AG04450 (cell line): ENCODE measurements around the gene ZDHHC14. TPM values are rescaled to one million over a fixed set of nuclear protein-coding genes. Genes with fewer than 3 reads are reported as not detected.
"Not testable (repeated sequence)": the region's sequence is repeated elsewhere in the genome, so short reads cannot be mapped to it uniquely, and the experiment has no call there.

Experiments
- CTCF ChIA-PET: fragments of 300-600, 350-600 bp; formaldehyde crosslinking; extraction: SDS; loops from one replicate; lab custom pipeline; 2022; ENCODE audit warnings: antibody characterized with exemption, inconsistent platforms; lab: Charles Lee
- POLR2A ChIA-PET: fragments of 350-600 bp; formaldehyde crosslinking; extraction: SDS; loops from one replicate; lab custom pipeline; 2021; ENCODE audit warnings: antibody characterized with exemption, inconsistent platforms; lab: Yijun Ruan, JAX
- DNase-seq: peaks from one replicate; pipeline ENCODE4 v3.0.0-alpha.2; 2011; ENCODE audit warnings: low read depth, low spot score
- H3K27ac ChIP-seq: one replicate; pipeline ENCODE4 v1.5.1; 2012; ENCODE audit warnings: low read depth, low read length, control low read depth
- H3K27me3 ChIP-seq: one replicate; pipeline ENCODE4 v1.6.0; 2012; ENCODE audit warnings: low read length; ENCODE audit not compliant: control insufficient read depth, insufficient read depth
- H3K4me3 ChIP-seq: 2 replicates; pipeline ENCODE4 v1.5.1; 2011; ENCODE audit warnings: mild to moderate bottlenecking, low read depth, low read length, control low read depth
- H3K9me3 ChIP-seq: 2 replicates; pipeline ENCODE4 v1.5.1; 2012; ENCODE audit warnings: low read length; ENCODE audit not compliant: control insufficient read depth, insufficient read depth
- CTCF ChIP-seq: IDR thresholded peaks from 2 replicates; pipeline ENCODE4 v1.5.1; 2011; ENCODE audit warnings: low read depth, low read length, control low read depth, inconsistent platforms
- polyA plus RNA-seq: library from polyadenylated mRNA; depleted of rRNA; stranded (reverse); fragments of >200 nt; gene quantifications from 2 replicates; pipeline ENCODE4 v1.2.3, GENCODE V29; 2011

The ZDHHC14 gene
- polyA plus RNA-seq, 1 experiment: 2.2 TPM

- ChIA-PET POLR2A (no interaction called here), CTCF (interaction anchor here (0.5 kb wide), 1 partner anchor 98 kb away, joined by 3 read pairs; no protein-coding TSS in a partner anchor)
- Histone ChIP-seq H3K4me3 (no peak overlapping the region), H3K9me3 (no peaks in the 10 kb centered on the region), H3K27me3 (no peaks in the 10 kb centered on the region), H3K27ac (no peak overlapping the region)
- no peak for DNase-seq
- no peak for TF ChIP-seq CTCF
These were observed 25.7 kb downstream of the ZDHHC14 start for GRCh38 chr6:157406661-157407060.

GRCh38 chr6:157407646-157408045 is 26.7 kb downstream of the ZDHHC14 start:
- POLR2A ChIA-PET: no interaction called here
- Histone ChIP-seq H3K27ac (no peak overlapping the region), H3K9me3 (no peaks in the 10 kb centered on the region), H3K4me3 (no peak overlapping the region), H3K27me3 (no peaks in the 10 kb centered on the region)
- CTCF ChIA-PET: no interaction called here
- DNase-seq: no peak
- TF ChIP-seq CTCF: no peak

- H3K27me3 ChIP-seq, H3K9me3 ChIP-seq, H3K27ac ChIP-seq, H3K4me3 ChIP-seq, POLR2A ChIA-PET, DNase-seq, CTCF ChIA-PET: not testable (repeated sequence)
These were observed 27.4 kb downstream of the ZDHHC14 start for GRCh38 chr6:157408427-157408826.

- CTCF ChIA-PET: no interaction called here
- H3K27ac ChIP-seq: no peak overlapping the region
- no peak for DNase-seq
These were observed 29.1 kb downstream of the ZDHHC14 start for GRCh38 chr6:157410045-157410444.

GRCh38 chr6:157411368-157411767 is 30.4 kb downstream of the ZDHHC14 start:
- CTCF ChIA-PET: interaction anchor here (0.6 to 1.2 kb wide), 3 partner anchors 14 to 136 kb away, joined by 3 to 5 read pairs (median 3); no protein-coding TSS in a partner anchor

More at GRCh38 chr6:157410045-157410444, 29.1 kb downstream of the ZDHHC14 start:
- H3K4me3 ChIP-seq: no peak overlapping the region
- no peak for TF ChIP-seq CTCF
- POLR2A ChIA-PET: no interaction called here
- no peaks in the 10 kb centered on the region for H3K27me3 ChIP-seq
- H3K9me3 ChIP-seq: no peaks in the 10 kb centered on the region

More at GRCh38 chr6:157411368-157411767, 30.4 kb downstream of the ZDHHC14 start:
- H3K27me3 ChIP-seq: no peaks in the 10 kb centered on the region
- TF ChIP-seq CTCF: no peak
- POLR2A ChIA-PET: no interaction called here
- no peak overlapping the region for H3K4me3 ChIP-seq
- DNase-seq: no peak
- H3K27ac ChIP-seq: no peak overlapping the region
- H3K9me3 ChIP-seq: no peaks in the 10 kb centered on the region
